DMS53 treated with DMSO at 0.1 percent for 48 hours (cell line): ENCODE data around the gene PTPRG.

Experiments used
- DNase-seq: peaks from one replicate; lab custom pipeline; 2025; ENCODE audit not compliant: unreplicated experiment; lab: John Stamatoyannopoulos, UW

The PTPRG gene

GRCh38 chr3:61583890-61584875 lies 22.8 kb downstream of the PTPRG start:
- no peak for DNase-seq

- no peak for DNase-seq
Observed at GRCh38 chr3:61589856-61590255, 28.5 kb downstream of the PTPRG start.

GRCh38 chr3:61591300-61591699 lies 29.9 kb downstream of the PTPRG start:
- no peak for DNase-seq

- no peak for DNase-seq
Observed at GRCh38 chr3:61593446-61594029, 32.2 kb downstream of the PTPRG start.

GRCh38 chr3:61594144-61594963 lies 33.0 kb downstream of the PTPRG start:
- no peak for DNase-seq

GRCh38 chr3:61594964-61595285 lies 33.6 kb downstream of the PTPRG start:
- DNase-seq = no peak

GRCh38 chr3:61595288-61595687 lies 33.9 kb downstream of the PTPRG start:
- DNase-seq = no peak

- no peak for DNase-seq
Observed at GRCh38 chr3:61595826-61596225, 34.5 kb downstream of the PTPRG start.

- DNase-seq = no peak
Observed at GRCh38 chr3:61597906-61598305, 36.5 kb downstream of the PTPRG start.

GRCh38 chr3:61600195-61600594 lies 38.8 kb downstream of the PTPRG start:
- no peak for DNase-seq

- DNase-seq = no peak
Observed at GRCh38 chr3:61601831-61602230, 40.5 kb downstream of the PTPRG start.

GRCh38 chr3:61602466-61602865 lies 41.1 kb downstream of the PTPRG start:
- no peak for DNase-seq

- DNase-seq = no peak
Observed at GRCh38 chr3:61605589-61606175, 44.3 kb downstream of the PTPRG start.

- DNase-seq = no peak
Observed at GRCh38 chr3:61606196-61606595, 44.8 kb downstream of the PTPRG start.

- DNase-seq = no peak
Observed at GRCh38 chr3:61608072-61608471, 46.7 kb downstream of the PTPRG start.

GRCh38 chr3:61608711-61609110 lies 47.3 kb downstream of the PTPRG start:
- DNase-seq = no peak

GRCh38 chr3:61610316-61610715 lies 48.9 kb downstream of the PTPRG start:
- no peak for DNase-seq

GRCh38 chr3:61612211-61613194 lies 51.1 kb downstream of the PTPRG start:
- no peak for DNase-seq

GRCh38 chr3:61613666-61614065 lies 52.3 kb downstream of the PTPRG start:
- DNase-seq = no peak

GRCh38 chr3:61615643-61616042 lies 54.3 kb downstream of the PTPRG start:
- DNase-seq = no peak
